ENCODE data around the gene SHISA9. TPM values are rescaled to one million over a fixed set of nuclear protein-coding genes. Genes with fewer than 3 reads are reported as not detected.

Gene SHISA9
- total RNA-seq, 1 donor from 2014 or later = 5.3 TPM

GRCh38 chr16:13070268-13070667, 168.9 kb downstream of the SHISA9 start:
- no peak for DNase-seq (ENCODE audit: extremely low spot score, unreplicated experiment)
- Mint-ChIP-seq H3K27me3 (peaks cover 5% of the 10 kb centered on the region), H3K36me3 (no peaks in the 10 kb centered on the region), H3K4me3 (no peak overlapping the region), H3K9me3 (no peaks in the 10 kb centered on the region), H3K27ac (no peak overlapping the region), H3K4me1 (ENCODE audit: unreplicated experiment) (no peaks in the 10 kb centered on the region)
- TF ChIP-seq CTCF (conservative IDR thresholded peaks at IDR 0.05) = no peak

- Mint-ChIP-seq H3K4me3 (no peak overlapping the region), H3K27ac (no peak overlapping the region), H3K36me3 (no peaks in the 10 kb centered on the region), H3K9me3 (no peaks in the 10 kb centered on the region), H3K4me1 (ENCODE audit: unreplicated experiment) (no peaks in the 10 kb centered on the region), H3K27me3 (no peaks in the 10 kb centered on the region)
- DNase-seq (ENCODE audit: extremely low spot score, unreplicated experiment) = no peak
- no peak for TF ChIP-seq CTCF (conservative IDR thresholded peaks at IDR 0.05)
Observed at GRCh38 chr16:13076878-13077277, 175.5 kb downstream of the SHISA9 start.

GRCh38 chr16:13077816-13078215, 176.4 kb downstream of the SHISA9 start:
- H3K36me3 Mint-ChIP-seq = no peaks in the 10 kb centered on the region
- no peak for DNase-seq (ENCODE audit: extremely low spot score, unreplicated experiment)
- no peak overlapping the region for H3K27ac Mint-ChIP-seq
- no peak for TF ChIP-seq CTCF (conservative IDR thresholded peaks at IDR 0.05)
- no peaks in the 10 kb centered on the region for H3K4me1 Mint-ChIP-seq (ENCODE audit: unreplicated experiment)
- no peak overlapping the region for H3K4me3 Mint-ChIP-seq
- no peaks in the 10 kb centered on the region for H3K27me3 Mint-ChIP-seq
- no peaks in the 10 kb centered on the region for H3K9me3 Mint-ChIP-seq

DNA sequence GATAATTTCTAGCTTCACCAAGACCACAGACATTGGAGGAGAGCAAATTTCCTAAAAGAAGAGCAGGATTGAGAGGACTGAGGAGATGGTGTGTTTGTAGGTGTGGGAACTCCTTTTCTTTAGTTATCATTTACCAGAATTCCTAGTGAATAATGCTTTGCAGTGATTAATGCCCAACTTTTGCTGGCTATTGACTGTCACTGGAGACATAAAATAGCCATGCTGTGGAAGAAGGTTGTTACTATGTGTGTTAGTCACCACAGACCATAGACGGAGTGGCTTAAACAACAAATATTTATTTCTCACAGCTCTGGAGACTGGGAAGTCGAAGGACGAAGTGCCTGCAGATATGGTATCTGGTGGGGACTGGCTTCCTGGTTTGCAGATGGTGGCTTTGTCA, 179.1 kb downstream of the SHISA9 start:
- H3K27me3 Mint-ChIP-seq = no peaks in the 10 kb centered on the region
- no peaks in the 10 kb centered on the region for H3K9me3 Mint-ChIP-seq
- no peak for TF ChIP-seq CTCF (conservative IDR thresholded peaks at IDR 0.05)
- no peaks in the 10 kb centered on the region for H3K4me1 Mint-ChIP-seq (ENCODE audit: unreplicated experiment)
- no peak overlapping the region for H3K27ac Mint-ChIP-seq
- no peaks in the 10 kb centered on the region for H3K36me3 Mint-ChIP-seq
- DNase-seq (ENCODE audit: extremely low spot score, unreplicated experiment) = no peak
- no peak overlapping the region for H3K4me3 Mint-ChIP-seq

- no peak overlapping the region for H3K4me3 Mint-ChIP-seq
- no peak overlapping the region for H3K27ac Mint-ChIP-seq
- no peaks in the 10 kb centered on the region for H3K9me3 Mint-ChIP-seq
- H3K27me3 Mint-ChIP-seq = no peaks in the 10 kb centered on the region
- TF ChIP-seq CTCF (conservative IDR thresholded peaks at IDR 0.05) = no peak
- H3K36me3 Mint-ChIP-seq = no peaks in the 10 kb centered on the region
- no peak for DNase-seq (ENCODE audit: extremely low spot score, unreplicated experiment)
- no peaks in the 10 kb centered on the region for H3K4me1 Mint-ChIP-seq (ENCODE audit: unreplicated experiment)
Observed at GRCh38 chr16:13081825-13082331, 180.5 kb downstream of the SHISA9 start.

DNA sequence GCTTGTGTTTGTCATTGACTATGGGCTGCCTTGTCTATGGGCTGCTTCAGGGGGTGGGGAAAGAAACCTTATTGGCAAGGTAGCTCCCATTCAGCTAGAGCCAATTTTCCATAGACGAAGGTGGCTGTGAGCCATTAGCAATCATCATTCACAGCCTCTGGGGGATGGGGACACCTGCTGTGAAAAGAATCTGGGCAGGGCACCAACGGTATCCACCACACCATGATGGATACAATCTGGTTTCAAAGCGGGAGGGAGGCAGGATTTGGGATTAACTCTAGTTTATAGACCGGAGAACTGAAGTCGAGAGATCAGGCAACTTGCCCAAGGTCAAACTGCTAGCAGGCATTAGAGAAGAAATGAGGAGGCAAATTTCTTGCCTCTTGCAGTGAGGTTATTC, 182.3 kb downstream of the SHISA9 start:
- Mint-ChIP-seq H3K9me3 (no peaks in the 10 kb centered on the region), H3K4me1 (ENCODE audit: unreplicated experiment) (no peaks in the 10 kb centered on the region), H3K27me3 (no peaks in the 10 kb centered on the region), H3K36me3 (no peaks in the 10 kb centered on the region), H3K27ac (no peak overlapping the region), H3K4me3 (no peak overlapping the region)
- DNase-seq (ENCODE audit: extremely low spot score, unreplicated experiment) = no peak
- TF ChIP-seq CTCF (conservative IDR thresholded peaks at IDR 0.05) = no peak

Data from type B pancreatic cell (in vitro differentiated cells).